Calu3 (cell line): Measurements from ENCODE around the gene UACA. TPM values are rescaled to one million over a fixed set of nuclear protein-coding genes. Genes with fewer than 3 reads are reported as not detected.
"Not testable (repeated sequence)": the region's sequence is repeated elsewhere in the genome, so short reads cannot be mapped to it uniquely, and the experiment has no call there.

Source experiments
- BruUV-seq: library from RNA; stranded (reverse); fragments of 400-500 nt; replicated peaks from 2 replicates; lab custom pipeline; 2021; lab: Mats Ljungman, UMichigan
- CTCF ChIA-PET: fragments of 300-600 bp; sonication (Branson Sonifier 250); formaldehyde crosslinking; loops from one replicate; lab custom pipeline; 2022; ENCODE audit warnings: antibody characterized with exemption; lab: Charles Lee
- DNase-seq: peaks from one replicate; pipeline ENCODE4 v3.0.0; 2022
- H3K27ac Mint-ChIP-seq: one replicate; pipeline ENCODE4 v1.8.0; 2022; ENCODE audit warnings: mixed read lengths; ENCODE audit not compliant: unreplicated experiment
- H3K27me3 Mint-ChIP-seq: one replicate; pipeline ENCODE4 v1.8.0; 2022; ENCODE audit warnings: mixed read lengths; ENCODE audit not compliant: unreplicated experiment
- H3K36me3 Mint-ChIP-seq: one replicate; pipeline ENCODE4 v1.8.0; 2022; ENCODE audit warnings: mild to moderate bottlenecking, moderate library complexity, mixed read lengths; ENCODE audit not compliant: insufficient read depth, unreplicated experiment
- H3K4me1 Mint-ChIP-seq: one replicate; pipeline ENCODE4 v1.8.0; 2022; ENCODE audit warnings: mild to moderate bottlenecking, low read depth, mixed read lengths; ENCODE audit not compliant: unreplicated experiment
- H3K4me3 Mint-ChIP-seq: one replicate; pipeline ENCODE4 v1.8.0; 2022; ENCODE audit warnings: mild to moderate bottlenecking, low read depth, moderate library complexity, mixed read lengths; ENCODE audit not compliant: unreplicated experiment
- H3K9me3 Mint-ChIP-seq: one replicate; pipeline ENCODE4 v1.8.0; 2022; ENCODE audit warnings: low read depth, mixed read lengths; ENCODE audit not compliant: unreplicated experiment
- intact Hi-C: fragments of 100-400 bp; cut with micrococcal nuclease; formaldehyde crosslinking; loops from one replicate; pipeline ENCODE4 v1.10.0; 2022; ENCODE audit not compliant: unreplicated experiment
- total RNA-seq: library from RNA; stranded (reverse); gene quantifications from 2 replicates; pipeline ENCODE4 v1.2.3, GENCODE V29; 2022
- TF ChIP-seq, protein P1 (sequence below): fragments of 200-600 bp; IDR thresholded peaks from one replicate; pipeline ENCODE4 v1.8.0; 2022; ENCODE audit warnings: antibody characterized with exemption; ENCODE audit not compliant: unreplicated experiment

UACA gene
- total RNA-seq, 1 experiment from 2014 or later: 35.5 TPM

- BruUV-seq: no TSS peak
- peaks cover 9% of the 10 kb centered on the region for H3K4me1 Mint-ChIP-seq
- H3K27ac Mint-ChIP-seq: no peak overlapping the region
- no peak overlapping the region for H3K4me3 Mint-ChIP-seq
- H3K36me3 Mint-ChIP-seq: no peaks in the 10 kb centered on the region
- intact Hi-C loops: no loop called here
- no peaks in the 10 kb centered on the region for H3K27me3 Mint-ChIP-seq
- TF ChIP-seq, protein P1, sequence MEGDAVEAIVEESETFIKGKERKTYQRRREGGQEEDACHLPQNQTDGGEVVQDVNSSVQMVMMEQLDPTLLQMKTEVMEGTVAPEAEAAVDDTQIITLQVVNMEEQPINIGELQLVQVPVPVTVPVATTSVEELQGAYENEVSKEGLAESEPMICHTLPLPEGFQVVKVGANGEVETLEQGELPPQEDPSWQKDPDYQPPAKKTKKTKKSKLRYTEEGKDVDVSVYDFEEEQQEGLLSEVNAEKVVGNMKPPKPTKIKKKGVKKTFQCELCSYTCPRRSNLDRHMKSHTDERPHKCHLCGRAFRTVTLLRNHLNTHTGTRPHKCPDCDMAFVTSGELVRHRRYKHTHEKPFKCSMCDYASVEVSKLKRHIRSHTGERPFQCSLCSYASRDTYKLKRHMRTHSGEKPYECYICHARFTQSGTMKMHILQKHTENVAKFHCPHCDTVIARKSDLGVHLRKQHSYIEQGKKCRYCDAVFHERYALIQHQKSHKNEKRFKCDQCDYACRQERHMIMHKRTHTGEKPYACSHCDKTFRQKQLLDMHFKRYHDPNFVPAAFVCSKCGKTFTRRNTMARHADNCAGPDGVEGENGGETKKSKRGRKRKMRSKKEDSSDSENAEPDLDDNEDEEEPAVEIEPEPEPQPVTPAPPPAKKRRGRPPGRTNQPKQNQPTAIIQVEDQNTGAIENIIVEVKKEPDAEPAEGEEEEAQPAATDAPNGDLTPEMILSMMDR: no peak
- DNase-seq: peak; percentile 42
- CTCF ChIA-PET: interaction anchor here (1.0 kb wide), 1 partner anchor 101 kb away, joined by 3 read pairs; no protein-coding TSS in a partner anchor
- H3K9me3 Mint-ChIP-seq: no peaks in the 10 kb centered on the region
These were observed 93.2 kb downstream of the UACA start for GRCh38 chr15:70669966-70670658.

DNA sequence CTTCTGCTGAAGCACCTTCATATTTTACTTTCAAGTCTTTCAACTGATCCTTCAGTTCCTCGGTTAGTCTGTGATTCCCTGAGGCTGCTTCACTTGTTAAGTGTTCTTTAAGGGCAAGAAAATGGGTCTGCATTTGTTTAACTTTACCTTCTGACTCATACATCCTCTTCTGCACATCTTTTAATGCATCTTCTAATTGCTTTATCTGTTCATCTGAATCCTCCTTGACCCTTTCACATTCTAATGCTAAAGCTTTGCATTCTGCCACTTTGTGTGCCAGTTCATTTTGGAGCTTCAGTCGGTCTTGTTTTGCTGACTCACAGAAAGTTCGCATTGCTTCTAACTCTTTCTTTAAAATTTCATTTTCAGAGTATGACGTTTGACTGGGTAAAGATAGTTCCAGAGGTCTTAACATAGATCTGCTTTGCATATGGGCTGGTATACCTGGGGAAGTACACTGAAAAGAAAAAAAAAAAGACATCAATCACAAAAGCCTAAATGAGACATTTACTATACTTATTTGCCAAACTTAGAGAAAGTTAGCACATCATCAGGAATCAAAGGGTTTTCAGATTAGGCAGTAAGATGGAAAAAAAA is 94.3 kb downstream of the UACA start:
- Mint-ChIP-seq H3K9me3 (no peaks in the 10 kb centered on the region), H3K27ac (no peak overlapping the region), H3K27me3 (no peaks in the 10 kb centered on the region), H3K36me3 (no peaks in the 10 kb centered on the region), H3K4me1 (peaks cover 9% of the 10 kb centered on the region), H3K4me3 (no peak overlapping the region)
- CTCF ChIA-PET: interaction anchor here (1.3 kb wide), 1 partner anchor 54 kb away, joined by 4 read pairs; no protein-coding TSS in a partner anchor
- DNase-seq: no peak
- intact Hi-C loops: no loop called here
- TF ChIP-seq, protein P1: no peak
- no TSS peak for BruUV-seq

DNA sequence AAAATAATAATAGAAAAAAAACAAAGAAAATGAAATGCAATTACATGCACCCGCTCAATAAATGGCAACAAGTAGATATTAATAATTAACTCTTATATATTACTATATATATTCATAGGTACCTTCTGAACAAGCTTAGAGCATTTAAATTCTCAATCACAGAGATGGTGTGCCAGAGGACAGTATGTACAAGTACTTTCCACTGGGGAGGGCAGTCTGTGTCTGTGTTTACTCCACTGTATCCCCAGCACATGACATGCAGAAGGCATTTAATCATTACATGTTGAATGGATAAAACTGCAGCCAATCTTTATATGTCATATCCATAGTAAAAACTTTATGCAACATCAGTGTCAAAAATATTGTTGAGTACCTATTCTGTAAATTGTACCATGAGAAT is 97.8 kb downstream of the UACA start:
- no peak overlapping the region for H3K27ac Mint-ChIP-seq
- no peak for DNase-seq
- intact Hi-C loops: no loop called here
- CTCF ChIA-PET: no interaction called here
- no peaks in the 10 kb centered on the region for H3K9me3 Mint-ChIP-seq
- TF ChIP-seq, protein P1: no peak
- H3K27me3 Mint-ChIP-seq: no peaks in the 10 kb centered on the region
- BruUV-seq: no TSS peak
- no peaks in the 10 kb centered on the region for H3K36me3 Mint-ChIP-seq
- H3K4me1 Mint-ChIP-seq: peaks cover 6% of the 10 kb centered on the region
- H3K4me3 Mint-ChIP-seq: no peak overlapping the region

- no TSS peak for BruUV-seq
- DNase-seq: no peak
These were observed 98.9 kb downstream of the UACA start for GRCh38 chr15:70664494-70664893.

GRCh38 chr15:70663069-70663468 is 100.3 kb downstream of the UACA start:
- H3K4me1 Mint-ChIP-seq, intact Hi-C loops, H3K27me3 Mint-ChIP-seq, BruUV-seq, CTCF ChIA-PET, H3K9me3 Mint-ChIP-seq, H3K27ac Mint-ChIP-seq, H3K4me3 Mint-ChIP-seq, DNase-seq, H3K36me3 Mint-ChIP-seq: not testable (repeated sequence)

More at GRCh38 chr15:70664494-70664893, 98.9 kb downstream of the UACA start:
- Mint-ChIP-seq H3K4me1 (no peaks in the 10 kb centered on the region), H3K36me3 (peaks cover 4% of the 10 kb centered on the region), H3K27me3 (no peaks in the 10 kb centered on the region), H3K27ac (no peak overlapping the region), H3K4me3 (no peak overlapping the region), H3K9me3 (no peaks in the 10 kb centered on the region)
- TF ChIP-seq, protein P1: no peak
- intact Hi-C loops: no loop called here
- CTCF ChIA-PET: no interaction called here
